IPS-15b (cell line): ENCODE measurements around the gene ARID4A.

Experiments
- H3K27me3 ChIP-seq: one replicate; pipeline ENCODE4 v1.6.1; 2013; ENCODE audit warnings: low read length; ENCODE audit not compliant: control insufficient read depth, insufficient read depth
- H3K36me3 ChIP-seq: one replicate; pipeline ENCODE4 v1.6.1; 2013; ENCODE audit warnings: low read length; ENCODE audit not compliant: control insufficient read depth, insufficient read depth
- H3K4me1 ChIP-seq: one replicate; pipeline ENCODE4 v1.6.1; 2013; ENCODE audit warnings: mild to moderate bottlenecking, low read length; ENCODE audit not compliant: control insufficient read depth, insufficient read depth
- H3K4me3 ChIP-seq: one replicate; pipeline ENCODE4 v1.5.1; 2013; ENCODE audit warnings: low read depth, low read length
- H3K9ac ChIP-seq: one replicate; pipeline ENCODE4 v1.6.1; 2013; ENCODE audit warnings: low read depth, mild to moderate bottlenecking, low read length
- H3K9me3 ChIP-seq: one replicate; pipeline ENCODE4 v1.6.1; 2013; ENCODE audit warnings: mild to moderate bottlenecking, low read length; ENCODE audit not compliant: control insufficient read depth, insufficient read depth

Gene ARID4A

GRCh38 chr14:58280954-58281787, 17.2 kb upstream of the ARID4A start:
- Histone ChIP-seq H3K9me3 (no peaks in the 10 kb centered on the region), H3K36me3 (peaks cover 13% of the 10 kb centered on the region), H3K9ac (no peak overlapping the region), H3K27me3 (no peaks in the 10 kb centered on the region), H3K4me1 (no peaks in the 10 kb centered on the region), H3K4me3 (no peak overlapping the region)

GRCh38 chr14:58281969-58282368, 16.4 kb upstream of the ARID4A start:
- Histone ChIP-seq H3K9ac (no peak overlapping the region), H3K27me3 (no peaks in the 10 kb centered on the region), H3K4me3 (no peak overlapping the region), H3K4me1 (no peaks in the 10 kb centered on the region), H3K36me3 (peaks cover 13% of the 10 kb centered on the region), H3K9me3 (no peaks in the 10 kb centered on the region)

GRCh38 chr14:58282925-58283593, 15.3 kb upstream of the ARID4A start:
- Histone ChIP-seq H3K27me3 (no peaks in the 10 kb centered on the region), H3K36me3 (peaks cover 13% of the 10 kb centered on the region), H3K9ac (no peak overlapping the region), H3K9me3 (no peaks in the 10 kb centered on the region), H3K4me3 (no peak overlapping the region), H3K4me1 (no peaks in the 10 kb centered on the region)

GRCh38 chr14:58283730-58284129, 14.6 kb upstream of the ARID4A start:
- Histone ChIP-seq H3K4me1 (no peaks in the 10 kb centered on the region), H3K9me3 (no peaks in the 10 kb centered on the region), H3K9ac (no peak overlapping the region), H3K4me3 (no peak overlapping the region), H3K27me3 (no peaks in the 10 kb centered on the region), H3K36me3 (peaks cover 13% of the 10 kb centered on the region)

- Histone ChIP-seq H3K9ac (no peak overlapping the region), H3K4me1 (no peaks in the 10 kb centered on the region), H3K9me3 (no peaks in the 10 kb centered on the region), H3K27me3 (no peaks in the 10 kb centered on the region), H3K4me3 (no peak overlapping the region), H3K36me3 (peaks cover 13% of the 10 kb centered on the region)
These were observed 13.2 kb upstream of the ARID4A start for GRCh38 chr14:58285132-58285531.

GRCh38 chr14:58287607-58288042, 10.7 kb upstream of the ARID4A start:
- Histone ChIP-seq H3K9ac (no peak overlapping the region), H3K36me3 (peaks cover 13% of the 10 kb centered on the region), H3K4me1 (no peaks in the 10 kb centered on the region), H3K27me3 (no peaks in the 10 kb centered on the region), H3K4me3 (no peak overlapping the region), H3K9me3 (no peaks in the 10 kb centered on the region)

- no peaks in the 10 kb centered on the region for H3K27me3 ChIP-seq
- no peaks in the 10 kb centered on the region for H3K9me3 ChIP-seq
- H3K4me1 ChIP-seq = no peaks in the 10 kb centered on the region
- H3K36me3 ChIP-seq = peaks cover 8% of the 10 kb centered on the region
- H3K9ac ChIP-seq = no peak overlapping the region
- no peak overlapping the region for H3K4me3 ChIP-seq
These were observed 10.1 kb upstream of the ARID4A start for GRCh38 chr14:58288106-58288792.

GRCh38 chr14:58291646-58292045, 6.7 kb upstream of the ARID4A start:
- no peaks in the 10 kb centered on the region for H3K36me3 ChIP-seq
- H3K9me3 ChIP-seq = no peaks in the 10 kb centered on the region
- H3K4me3 ChIP-seq = no peak overlapping the region
- no peak overlapping the region for H3K9ac ChIP-seq
- H3K4me1 ChIP-seq = peaks cover 2% of the 10 kb centered on the region
- H3K27me3 ChIP-seq = no peaks in the 10 kb centered on the region

- H3K9ac ChIP-seq = no peak overlapping the region
- H3K9me3 ChIP-seq = no peaks in the 10 kb centered on the region
- H3K27me3 ChIP-seq = no peaks in the 10 kb centered on the region
- peaks cover 2% of the 10 kb centered on the region for H3K4me1 ChIP-seq
- no peaks in the 10 kb centered on the region for H3K36me3 ChIP-seq
- H3K4me3 ChIP-seq = no peak overlapping the region
These were observed 6.2 kb upstream of the ARID4A start for GRCh38 chr14:58292187-58292586.

GRCh38 chr14:58294201-58294600, 4.2 kb upstream of the ARID4A start:
- peaks cover 2% of the 10 kb centered on the region for H3K4me1 ChIP-seq
- H3K9ac ChIP-seq = no peak overlapping the region
- no peaks in the 10 kb centered on the region for H3K36me3 ChIP-seq
- no peak overlapping the region for H3K4me3 ChIP-seq
- no peaks in the 10 kb centered on the region for H3K9me3 ChIP-seq
- H3K27me3 ChIP-seq = no peaks in the 10 kb centered on the region

- H3K9me3 ChIP-seq = no peaks in the 10 kb centered on the region
- peaks cover 2% of the 10 kb centered on the region for H3K4me1 ChIP-seq
- no peaks in the 10 kb centered on the region for H3K36me3 ChIP-seq
- H3K27me3 ChIP-seq = no peaks in the 10 kb centered on the region
- H3K4me3 ChIP-seq = peak overlapping the region; percentile 67
- peak overlapping the region; percentile 74 for H3K9ac ChIP-seq
These were observed 1.6 kb upstream of the ARID4A start for GRCh38 chr14:58296726-58297125.
